GM21528 (cell line): ENCODE data around the gene CMSS1.
A peak's percentile ranks its signal among the peaks of the same experiment; 100 is the strongest.

Experiments
- ATAC-seq: cut with Tn5 transposase; IDR thresholded peaks from one replicate; pipeline ENCODE4 v1.9.1; 2021; ENCODE audit warnings: mild to moderate bottlenecking, moderate library complexity; ENCODE audit not compliant: unreplicated experiment, low FRiP score

The CMSS1 gene

GRCh38 chr3:99954914-99955644, 137.4 kb downstream of the CMSS1 start:
- ATAC-seq: no peak

DNA sequence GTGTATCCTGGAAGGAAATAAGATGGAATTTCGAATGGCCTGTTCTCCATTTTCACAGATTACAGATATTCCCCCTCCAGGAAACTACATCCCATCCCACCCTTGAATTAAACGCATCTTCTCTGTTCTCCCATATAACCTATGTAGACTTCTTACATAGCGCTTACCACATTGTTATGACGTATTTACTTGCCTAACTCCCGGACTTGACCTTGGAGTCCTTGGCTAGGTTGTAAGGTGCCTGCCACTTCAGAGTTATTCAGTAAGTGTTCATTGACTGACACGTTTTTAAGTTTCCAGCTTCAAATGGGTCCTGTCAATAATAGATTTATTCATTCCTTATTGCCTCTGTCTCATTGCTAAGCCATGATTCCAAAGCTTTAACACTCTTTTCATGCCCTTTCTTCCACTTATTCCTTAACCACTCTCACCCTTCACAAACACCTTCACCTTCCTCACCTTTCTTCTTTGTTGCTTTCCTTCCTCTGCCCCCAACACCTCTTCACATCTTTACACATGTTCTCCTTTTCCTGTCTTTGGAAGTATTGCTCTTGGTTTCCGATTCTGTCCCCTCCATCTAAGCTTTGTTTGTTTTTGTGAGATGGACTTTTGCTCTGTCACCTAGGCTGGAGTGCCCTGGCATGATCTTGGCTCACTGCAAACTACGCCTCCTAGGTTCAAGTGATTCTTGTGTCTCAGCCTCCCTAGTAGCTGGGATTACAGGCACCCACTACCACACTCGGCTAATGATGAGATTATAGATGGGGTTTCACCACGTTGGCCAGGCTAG, 138.3 kb downstream of the CMSS1 start:
- ATAC-seq: no peak

DNA sequence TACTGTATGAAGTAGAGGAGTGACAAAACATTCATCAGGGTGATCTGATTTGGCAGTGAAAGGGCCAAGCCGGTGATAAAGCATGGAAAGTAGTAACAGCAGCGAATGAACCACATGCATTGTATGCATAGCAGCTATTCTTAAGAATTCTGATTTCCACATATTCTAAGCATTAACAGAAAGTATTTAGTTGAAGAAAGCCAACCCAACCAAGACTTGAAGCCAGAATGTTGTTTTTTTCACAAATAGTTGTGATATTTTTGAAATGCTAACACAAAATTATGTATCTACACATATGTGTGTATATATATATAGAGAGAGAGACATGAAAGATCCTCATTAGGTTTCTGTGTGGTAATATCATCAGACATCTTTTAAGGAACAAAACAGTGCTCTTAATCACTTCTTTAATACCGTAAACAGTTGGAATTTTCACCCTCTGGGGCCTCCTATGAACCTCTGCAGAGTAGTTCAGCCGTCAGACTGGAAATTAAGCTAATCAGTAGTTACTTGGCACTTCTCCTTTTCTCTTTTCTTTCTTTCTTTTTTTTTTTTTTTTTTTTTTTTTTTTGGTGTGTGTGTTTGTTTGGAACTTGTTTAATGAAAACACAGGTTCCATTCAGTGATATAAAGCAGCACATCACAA, 139.6 kb downstream of the CMSS1 start:
- no peak for ATAC-seq

- ATAC-seq: no peak
Observed at GRCh38 chr3:99958222-99958912, 140.7 kb downstream of the CMSS1 start.

- no peak for ATAC-seq
Observed at GRCh38 chr3:99960123-99960878, 142.6 kb downstream of the CMSS1 start.

DNA sequence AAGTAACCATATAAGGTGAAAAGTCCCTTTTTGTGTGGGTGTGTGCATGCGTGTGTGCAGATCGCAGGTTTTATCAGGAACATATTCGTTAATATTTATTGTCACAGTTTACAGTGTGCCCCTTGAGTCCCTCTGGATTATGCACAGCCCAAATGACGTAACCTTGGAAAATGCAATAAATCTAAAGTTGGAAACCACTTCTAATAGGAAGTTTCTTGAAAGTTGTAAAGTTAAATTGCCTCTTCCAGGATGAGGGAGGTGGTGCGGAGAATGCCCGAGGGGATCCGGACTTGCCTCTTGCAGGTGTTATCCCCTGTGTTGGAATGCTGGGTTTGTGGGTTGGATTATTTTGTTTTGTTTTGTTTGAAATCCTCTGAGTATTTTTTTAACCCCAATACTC, 143.3 kb downstream of the CMSS1 start:
- no peak for ATAC-seq

DNA sequence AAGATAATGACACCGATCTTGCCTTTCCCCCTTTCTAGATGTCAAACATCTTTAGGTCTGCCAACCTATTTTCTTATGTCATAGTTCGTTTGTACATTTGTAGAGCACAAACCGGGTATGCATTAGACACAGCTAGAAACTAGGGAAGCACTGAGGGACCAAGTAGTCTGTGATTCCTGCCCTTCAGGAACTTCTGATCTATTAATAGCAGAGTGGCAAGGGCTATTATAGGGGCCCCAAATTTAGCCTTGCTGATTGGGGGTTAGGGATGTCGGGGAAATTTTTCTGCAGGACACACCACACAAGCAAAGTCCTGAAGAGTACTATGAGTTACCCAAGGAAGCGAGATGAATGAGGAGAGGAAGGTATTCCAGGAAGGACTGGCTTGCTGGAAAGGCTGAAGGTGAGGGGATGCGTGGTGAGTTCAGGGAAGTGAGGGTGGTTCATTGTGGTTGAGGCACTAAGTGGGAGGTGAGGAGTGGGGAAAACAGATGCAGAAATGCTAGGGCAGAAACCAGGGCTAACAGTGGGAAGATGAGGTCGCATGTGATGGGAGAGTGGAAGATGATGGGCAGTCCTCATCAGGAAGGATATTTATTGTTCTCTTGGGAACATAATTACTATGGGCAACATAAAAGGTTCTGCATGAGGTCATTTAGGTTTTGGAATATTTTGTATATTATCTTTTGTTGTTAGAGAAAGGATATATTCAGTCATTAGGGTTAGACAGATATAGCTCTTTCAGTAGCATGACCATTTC, 144.3 kb downstream of the CMSS1 start:
- no peak for ATAC-seq

GRCh38 chr3:99962703-99963102, 145.0 kb downstream of the CMSS1 start:
- no peak for ATAC-seq

GRCh38 chr3:99965077-99965476, 147.4 kb downstream of the CMSS1 start:
- ATAC-seq: no peak

- no peak for ATAC-seq
Observed at GRCh38 chr3:99965681-99966408, 148.2 kb downstream of the CMSS1 start.

GRCh38 chr3:99966662-99967416, 149.2 kb downstream of the CMSS1 start:
- ATAC-seq: no peak

DNA sequence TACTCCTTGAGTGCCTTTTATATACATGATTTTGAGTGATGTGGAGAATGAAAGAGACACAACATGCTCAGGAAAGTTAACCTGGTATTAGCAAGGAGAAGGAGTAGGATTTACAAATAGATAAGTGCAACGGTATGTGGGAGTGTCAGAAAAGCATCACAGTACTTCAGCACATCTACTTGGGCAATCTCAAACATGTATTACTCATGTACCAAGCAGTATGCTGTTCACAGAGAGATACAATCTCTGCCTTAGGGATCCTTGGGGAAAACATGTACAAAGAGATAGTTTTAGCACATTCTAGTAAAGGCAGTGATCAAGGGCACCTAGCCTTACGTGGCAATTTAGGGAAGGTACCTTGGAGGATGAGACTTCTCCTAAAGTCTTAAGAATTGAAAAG, 150.1 kb downstream of the CMSS1 start:
- no peak for ATAC-seq

- no peak for ATAC-seq
Observed at GRCh38 chr3:99969136-99969535, 151.5 kb downstream of the CMSS1 start.

DNA sequence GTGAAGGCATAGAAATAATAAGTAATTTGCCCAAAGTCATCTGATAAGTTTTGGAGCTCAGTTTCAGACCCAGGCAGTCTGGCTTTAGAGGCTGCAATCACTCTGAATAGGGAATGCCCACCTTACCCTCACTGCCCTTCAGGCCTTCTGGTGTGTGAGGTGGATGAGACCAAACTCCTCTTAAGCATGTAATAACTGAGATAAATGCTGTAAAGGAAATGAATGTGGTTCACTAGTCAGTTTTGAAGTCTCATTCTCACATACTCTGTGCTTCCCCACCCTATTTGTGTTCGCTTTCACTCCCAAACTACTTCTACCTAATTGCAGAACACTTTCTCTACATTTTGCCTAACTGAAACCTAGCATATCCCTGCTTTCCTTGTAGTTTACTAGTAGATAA, 152.5 kb downstream of the CMSS1 start:
- peak; percentile 83 for ATAC-seq

GRCh38 chr3:99971761-99972160, 154.1 kb downstream of the CMSS1 start:
- ATAC-seq: no peak

DNA sequence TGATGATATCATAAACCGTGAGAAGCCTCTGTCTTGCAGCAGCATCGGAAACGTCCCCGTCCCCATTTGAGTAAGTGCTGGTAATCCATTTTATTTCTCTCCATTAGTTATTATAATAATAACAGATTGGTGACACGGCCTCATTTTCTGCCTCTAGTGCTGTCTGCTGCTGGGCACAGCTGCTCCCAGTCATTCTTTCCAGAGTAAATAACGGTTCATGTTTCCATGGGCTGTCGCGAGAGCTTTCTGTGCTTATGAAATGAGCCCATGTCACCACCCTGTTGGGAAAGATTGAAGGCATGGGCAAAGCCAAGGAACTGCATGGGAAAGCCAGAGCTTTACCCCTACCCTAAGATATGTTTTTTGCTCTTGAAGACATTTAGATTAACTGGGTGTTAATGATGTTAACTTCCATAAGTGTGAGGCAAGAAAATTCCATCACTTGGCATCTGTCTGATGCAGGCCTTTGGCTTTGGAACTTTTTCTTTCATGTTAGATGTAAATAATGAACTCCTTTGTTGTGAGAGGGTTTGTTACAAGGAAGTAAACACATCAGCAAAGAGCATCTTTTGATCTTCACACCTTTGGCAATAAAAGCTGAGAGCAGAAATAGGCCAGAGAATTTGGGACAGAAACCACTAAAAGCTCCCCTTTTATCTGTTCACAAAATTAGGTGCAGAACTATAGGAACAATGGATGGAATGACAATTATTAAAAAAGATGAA, 154.9 kb downstream of the CMSS1 start:
- ATAC-seq: no peak

- ATAC-seq: no peak
Observed at GRCh38 chr3:99974989-99975388, 157.3 kb downstream of the CMSS1 start.
